GM12878 (cell line): ENCODE results near the gene M1AP.

Experiments
- CTCF ChIP-seq, 3 experiments: IDR thresholded peaks in 2 of 3; conservative IDR thresholded peaks in 1 of 3; 2 replicates each; pipeline ENCODE4 v1.5.1; 2011; ENCODE audit warnings: low read depth in 3 of 3, low read length in 3 of 3, mild to moderate bottlenecking in 3 of 3, control low read depth in 2 of 3, moderate library complexity in 2 of 3, inconsistent platforms in 1 of 3, mixed read lengths in 1 of 3; ENCODE audit not compliant: control insufficient read depth in 2 of 3, insufficient read depth in 1 of 3; ENCODE audit errors: extremely low read depth in 1 of 3
- STAT1 ChIP-seq: fragments of 450-650 bp; conservative IDR thresholded peaks from 2 replicates; pipeline ENCODE4 v1.6.1; 2014; ENCODE audit warnings: antibody characterized with exemption, mild to moderate bottlenecking

- no peak for TF ChIP-seq CTCF (IDR thresholded peaks at IDR 0.05 in 2 of 3, conservative IDR thresholded peaks at IDR 0.05 in 1 of 3; ENCODE audit: control insufficient read depth in 2 of 3, extremely low read depth in 1 of 3, insufficient read depth in 1 of 3, low read depth in 3 of 3, low read length in 3 of 3)
- no peak for TF ChIP-seq STAT1
Observed at GRCh38 chr2:74628538-74629105, 19.5 kb downstream of the M1AP start.
